ENCODE measurements around the gene C10orf88. TPM values are rescaled to one million over a fixed set of nuclear protein-coding genes. Genes with fewer than 3 reads are reported as not detected.

Gene C10orf88
- total RNA-seq, 1 donor from 2014 or later: 10.0 TPM

DNA sequence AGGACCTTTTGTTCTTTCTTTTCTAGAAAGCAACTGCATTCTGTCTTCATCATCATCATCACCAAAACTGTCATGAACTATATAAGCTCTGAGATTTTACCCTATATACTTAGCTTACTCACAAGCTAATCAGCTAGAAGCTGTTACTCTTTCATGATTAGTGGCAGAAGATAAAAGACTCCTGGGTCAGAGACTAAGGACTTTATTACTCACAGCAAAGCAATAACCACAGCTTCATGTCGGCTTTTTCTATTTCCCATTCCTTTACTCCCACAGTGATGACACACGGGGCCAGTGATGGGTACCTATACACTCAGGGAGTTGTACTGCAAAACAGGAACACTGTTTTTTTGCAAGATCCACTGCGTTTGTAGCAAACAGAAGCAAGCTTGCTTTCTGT is 8.4 kb upstream of the C10orf88 start:
- Histone ChIP-seq H3K36me3 (ENCODE audit: control insufficient read depth, insufficient read depth, low read length) (no peaks in the 10 kb centered on the region), H3K27me3 (ENCODE audit: control insufficient read depth, insufficient read depth, low read length) (no peaks in the 10 kb centered on the region), H3K4me3 (ENCODE audit: low read depth, low read length) (no peak overlapping the region)
- TF ChIP-seq, protein P1, sequence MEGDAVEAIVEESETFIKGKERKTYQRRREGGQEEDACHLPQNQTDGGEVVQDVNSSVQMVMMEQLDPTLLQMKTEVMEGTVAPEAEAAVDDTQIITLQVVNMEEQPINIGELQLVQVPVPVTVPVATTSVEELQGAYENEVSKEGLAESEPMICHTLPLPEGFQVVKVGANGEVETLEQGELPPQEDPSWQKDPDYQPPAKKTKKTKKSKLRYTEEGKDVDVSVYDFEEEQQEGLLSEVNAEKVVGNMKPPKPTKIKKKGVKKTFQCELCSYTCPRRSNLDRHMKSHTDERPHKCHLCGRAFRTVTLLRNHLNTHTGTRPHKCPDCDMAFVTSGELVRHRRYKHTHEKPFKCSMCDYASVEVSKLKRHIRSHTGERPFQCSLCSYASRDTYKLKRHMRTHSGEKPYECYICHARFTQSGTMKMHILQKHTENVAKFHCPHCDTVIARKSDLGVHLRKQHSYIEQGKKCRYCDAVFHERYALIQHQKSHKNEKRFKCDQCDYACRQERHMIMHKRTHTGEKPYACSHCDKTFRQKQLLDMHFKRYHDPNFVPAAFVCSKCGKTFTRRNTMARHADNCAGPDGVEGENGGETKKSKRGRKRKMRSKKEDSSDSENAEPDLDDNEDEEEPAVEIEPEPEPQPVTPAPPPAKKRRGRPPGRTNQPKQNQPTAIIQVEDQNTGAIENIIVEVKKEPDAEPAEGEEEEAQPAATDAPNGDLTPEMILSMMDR (IDR thresholded peaks at IDR 0.05; ENCODE audit: insufficient read depth, low read length, severe bottlenecking): no peak
- no peak for DNase-seq (ENCODE audit: low read depth)
- no peak for FAIRE-seq

GRCh38 chr10:122957474-122957873 is 3.4 kb upstream of the C10orf88 start:
- H3K36me3 ChIP-seq (ENCODE audit: control insufficient read depth, insufficient read depth, low read length): no peaks in the 10 kb centered on the region
- TF ChIP-seq, protein P1 (IDR thresholded peaks at IDR 0.05; ENCODE audit: insufficient read depth, low read length, severe bottlenecking): no peak
- H3K4me3 ChIP-seq (ENCODE audit: low read depth, low read length): no peak overlapping the region
- no peaks in the 10 kb centered on the region for H3K27me3 ChIP-seq (ENCODE audit: control insufficient read depth, insufficient read depth, low read length)
- FAIRE-seq: no peak
- peak; percentile 98 for DNase-seq (ENCODE audit: low read depth)

DNA sequence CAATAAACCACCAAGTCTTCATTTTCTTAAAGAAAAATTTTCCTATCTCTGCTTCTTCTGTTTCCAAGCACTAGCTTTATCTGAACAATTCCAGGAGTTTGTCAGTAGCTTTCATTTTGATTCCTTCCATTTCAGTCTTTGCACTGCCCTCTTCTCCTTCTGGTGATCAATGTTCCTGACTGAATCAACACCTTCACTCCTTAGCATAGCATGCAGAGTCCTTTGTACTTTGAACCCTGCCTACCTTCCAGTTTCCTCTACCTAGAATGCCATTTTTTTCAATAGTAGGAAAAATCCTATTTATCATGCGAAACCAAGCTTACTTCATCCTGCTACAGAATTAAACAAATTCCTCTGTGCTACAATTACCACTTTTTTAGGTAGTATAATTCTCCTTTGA is 1.9 kb upstream of the C10orf88 start:
- no peak for DNase-seq (ENCODE audit: low read depth)
- Histone ChIP-seq H3K4me3 (ENCODE audit: low read depth, low read length) (no peak overlapping the region), H3K36me3 (ENCODE audit: control insufficient read depth, insufficient read depth, low read length) (no peaks in the 10 kb centered on the region), H3K27me3 (ENCODE audit: control insufficient read depth, insufficient read depth, low read length) (no peaks in the 10 kb centered on the region)
- no peak for FAIRE-seq
- TF ChIP-seq, protein P1 (IDR thresholded peaks at IDR 0.05; ENCODE audit: insufficient read depth, low read length, severe bottlenecking): no peak

- TF ChIP-seq, protein P1 (IDR thresholded peaks at IDR 0.05; ENCODE audit: insufficient read depth, low read length, severe bottlenecking): no peak
- DNase-seq (ENCODE audit: low read depth): no peak
- Histone ChIP-seq H3K4me3 (ENCODE audit: low read depth, low read length) (peak overlapping the region; percentile 75), H3K36me3 (ENCODE audit: control insufficient read depth, insufficient read depth, low read length) (no peaks in the 10 kb centered on the region), H3K27me3 (ENCODE audit: control insufficient read depth, insufficient read depth, low read length) (no peaks in the 10 kb centered on the region)
- no peak for FAIRE-seq
Observed at GRCh38 chr10:122954731-122955050, 664 bp upstream of the C10orf88 start.

DNA sequence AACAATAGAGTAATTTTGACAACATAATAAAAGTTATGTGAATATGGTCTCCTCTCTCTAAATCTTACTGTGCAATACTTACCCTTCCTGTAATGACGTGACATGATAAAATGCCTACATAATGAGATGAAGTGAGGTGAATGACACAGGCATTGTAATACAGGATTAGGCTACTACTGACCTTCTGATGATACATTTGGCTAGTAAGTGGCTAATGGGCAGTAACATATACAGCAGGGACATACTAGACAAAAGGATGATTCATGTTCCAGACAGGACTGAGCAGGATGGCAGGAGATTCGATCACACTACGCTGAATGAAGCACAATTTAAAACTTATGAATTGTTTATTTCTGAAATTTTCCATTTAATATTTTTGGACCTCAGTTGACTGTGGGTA is 4.7 kb downstream of the C10orf88 start:
- FAIRE-seq (no peak), DNase-seq (ENCODE audit: low read depth) (peak; percentile 55)
- peaks cover 5% of the 10 kb centered on the region for H3K36me3 ChIP-seq (ENCODE audit: control insufficient read depth, insufficient read depth, low read length)
- H3K27me3 ChIP-seq (ENCODE audit: control insufficient read depth, insufficient read depth, low read length): no peaks in the 10 kb centered on the region
- H3K4me3 ChIP-seq (ENCODE audit: low read depth, low read length): no peak overlapping the region
- TF ChIP-seq, protein P1 (IDR thresholded peaks at IDR 0.05; ENCODE audit: insufficient read depth, low read length, severe bottlenecking): no peak

DNA sequence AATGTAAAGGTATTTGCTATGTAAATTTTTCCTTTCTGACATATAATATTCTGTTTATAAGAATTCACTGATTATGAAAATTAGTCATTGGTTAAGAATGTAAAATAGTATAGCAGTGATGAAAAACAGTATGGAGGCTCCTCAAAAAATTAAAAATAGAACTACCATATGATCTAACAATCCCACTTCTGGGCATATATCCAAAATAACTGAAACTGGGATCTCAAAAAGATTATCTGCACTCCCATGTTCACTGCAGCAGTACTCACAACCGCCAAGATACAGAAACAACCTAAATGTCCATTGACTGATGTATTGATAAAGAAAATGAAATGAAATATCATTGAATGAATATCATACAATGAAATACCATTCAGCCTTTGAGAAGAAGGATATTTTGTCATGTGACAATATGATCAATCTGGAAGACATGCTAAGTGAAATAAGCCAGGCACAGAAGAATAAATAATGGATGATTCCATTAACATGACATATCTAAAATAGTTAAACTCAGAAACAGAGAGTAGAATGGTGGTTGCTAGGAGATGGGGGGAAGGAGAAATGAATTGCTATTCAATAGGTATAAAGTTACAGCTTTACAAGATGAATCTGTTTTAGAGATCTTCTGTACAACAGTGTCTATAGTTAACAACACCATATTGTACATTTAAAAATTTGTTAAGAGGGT is 14.0 kb downstream of the C10orf88 start:
- no peak for FAIRE-seq

More for the DNA sequence above, 14.0 kb downstream of the C10orf88 start:
- TF ChIP-seq, protein P1 (IDR thresholded peaks at IDR 0.05; ENCODE audit: insufficient read depth, low read length, severe bottlenecking): no peak
- H3K4me3 ChIP-seq (ENCODE audit: low read depth, low read length): no peak overlapping the region
- no peaks in the 10 kb centered on the region for H3K27me3 ChIP-seq (ENCODE audit: control insufficient read depth, insufficient read depth, low read length)
- H3K36me3 ChIP-seq (ENCODE audit: control insufficient read depth, insufficient read depth, low read length): peaks cover 1% of the 10 kb centered on the region
- no peak for DNase-seq (ENCODE audit: low read depth)
